ENCODE results near the gene CELF2. TPM values are rescaled to one million over a fixed set of nuclear protein-coding genes. Genes with fewer than 3 reads are reported as not detected.

The CELF2 gene
- total RNA-seq, 1 donor from 2014 or later, result 27.5 TPM

DNA sequence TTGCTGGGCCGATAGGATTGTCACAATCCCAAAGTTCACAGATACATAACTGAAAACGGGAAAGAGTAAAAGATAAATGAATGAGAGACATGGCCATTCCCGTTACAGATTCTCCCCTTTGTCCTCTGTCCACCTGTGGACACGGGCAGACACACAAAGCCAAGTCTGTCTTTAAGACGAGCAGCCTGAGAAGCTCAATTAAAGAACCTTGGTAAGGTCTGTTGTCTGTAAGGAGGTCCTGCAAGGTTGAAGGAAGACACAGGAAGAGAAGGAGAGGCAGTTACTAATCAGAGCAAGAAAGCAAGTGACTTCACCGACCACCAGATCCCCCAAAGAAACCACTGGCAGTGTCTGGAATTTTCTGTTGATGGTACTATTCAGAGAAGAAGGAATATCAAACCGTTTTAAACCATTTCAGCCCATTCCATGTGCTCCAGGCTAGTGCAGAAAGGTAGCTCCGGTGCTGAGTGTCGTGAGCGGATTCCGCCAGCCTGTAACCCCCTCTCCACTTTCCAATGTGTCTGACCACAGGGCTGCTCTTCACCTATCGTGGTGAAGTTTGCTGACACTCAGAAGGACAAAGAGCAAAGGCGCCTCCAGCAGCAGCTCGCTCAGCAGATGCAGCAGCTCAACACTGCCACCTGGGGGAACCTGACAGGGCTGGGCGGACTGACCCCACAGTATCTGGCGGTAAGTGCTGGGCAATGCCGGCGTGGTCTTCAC, 252.6 kb downstream of the CELF2 start:
- TF ChIP-seq, protein P1, sequence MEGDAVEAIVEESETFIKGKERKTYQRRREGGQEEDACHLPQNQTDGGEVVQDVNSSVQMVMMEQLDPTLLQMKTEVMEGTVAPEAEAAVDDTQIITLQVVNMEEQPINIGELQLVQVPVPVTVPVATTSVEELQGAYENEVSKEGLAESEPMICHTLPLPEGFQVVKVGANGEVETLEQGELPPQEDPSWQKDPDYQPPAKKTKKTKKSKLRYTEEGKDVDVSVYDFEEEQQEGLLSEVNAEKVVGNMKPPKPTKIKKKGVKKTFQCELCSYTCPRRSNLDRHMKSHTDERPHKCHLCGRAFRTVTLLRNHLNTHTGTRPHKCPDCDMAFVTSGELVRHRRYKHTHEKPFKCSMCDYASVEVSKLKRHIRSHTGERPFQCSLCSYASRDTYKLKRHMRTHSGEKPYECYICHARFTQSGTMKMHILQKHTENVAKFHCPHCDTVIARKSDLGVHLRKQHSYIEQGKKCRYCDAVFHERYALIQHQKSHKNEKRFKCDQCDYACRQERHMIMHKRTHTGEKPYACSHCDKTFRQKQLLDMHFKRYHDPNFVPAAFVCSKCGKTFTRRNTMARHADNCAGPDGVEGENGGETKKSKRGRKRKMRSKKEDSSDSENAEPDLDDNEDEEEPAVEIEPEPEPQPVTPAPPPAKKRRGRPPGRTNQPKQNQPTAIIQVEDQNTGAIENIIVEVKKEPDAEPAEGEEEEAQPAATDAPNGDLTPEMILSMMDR (IDR thresholded peaks at IDR 0.05; ENCODE audit: unreplicated experiment), result peak; percentile 91
- Mint-ChIP-seq H3K4me3 (ENCODE audit: unreplicated experiment) (no peak overlapping the region), H3K27me3 (ENCODE audit: unreplicated experiment) (no peaks in the 10 kb centered on the region), H3K9me3 (ENCODE audit: unreplicated experiment) (no peaks in the 10 kb centered on the region), H3K36me3 (ENCODE audit: low read depth, unreplicated experiment) (no peaks in the 10 kb centered on the region), H3K4me1 (ENCODE audit: unreplicated experiment) (peaks cover 14% of the 10 kb centered on the region), H3K27ac (ENCODE audit: unreplicated experiment) (no peak overlapping the region)
- peak; percentile 92 for DNase-seq (ENCODE audit: low spot score)

DNA sequence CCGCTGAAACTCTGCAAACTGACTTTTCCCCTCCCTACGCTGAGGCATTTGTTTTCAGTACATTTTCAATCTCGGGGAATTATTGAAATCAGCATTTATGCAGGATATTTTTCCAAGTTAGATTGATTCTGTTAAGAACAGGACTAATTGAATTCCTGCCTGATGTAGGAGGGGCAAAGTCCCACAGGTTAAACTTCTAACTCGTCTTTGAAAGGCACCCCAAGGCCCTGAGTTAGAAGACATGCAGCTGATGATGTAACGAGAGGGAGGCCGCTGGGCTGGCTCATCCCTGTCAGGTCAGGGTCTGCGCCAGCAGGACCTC, 253.1 kb downstream of the CELF2 start:
- Mint-ChIP-seq H3K4me1 (ENCODE audit: unreplicated experiment) (peaks cover 9% of the 10 kb centered on the region), H3K9me3 (ENCODE audit: unreplicated experiment) (no peaks in the 10 kb centered on the region), H3K27ac (ENCODE audit: unreplicated experiment) (no peak overlapping the region), H3K27me3 (ENCODE audit: unreplicated experiment) (no peaks in the 10 kb centered on the region), H3K36me3 (ENCODE audit: low read depth, unreplicated experiment) (no peaks in the 10 kb centered on the region), H3K4me3 (ENCODE audit: unreplicated experiment) (no peak overlapping the region)
- no peak for DNase-seq (ENCODE audit: low spot score)
- TF ChIP-seq, protein P1 (IDR thresholded peaks at IDR 0.05; ENCODE audit: unreplicated experiment), result no peak

DNA sequence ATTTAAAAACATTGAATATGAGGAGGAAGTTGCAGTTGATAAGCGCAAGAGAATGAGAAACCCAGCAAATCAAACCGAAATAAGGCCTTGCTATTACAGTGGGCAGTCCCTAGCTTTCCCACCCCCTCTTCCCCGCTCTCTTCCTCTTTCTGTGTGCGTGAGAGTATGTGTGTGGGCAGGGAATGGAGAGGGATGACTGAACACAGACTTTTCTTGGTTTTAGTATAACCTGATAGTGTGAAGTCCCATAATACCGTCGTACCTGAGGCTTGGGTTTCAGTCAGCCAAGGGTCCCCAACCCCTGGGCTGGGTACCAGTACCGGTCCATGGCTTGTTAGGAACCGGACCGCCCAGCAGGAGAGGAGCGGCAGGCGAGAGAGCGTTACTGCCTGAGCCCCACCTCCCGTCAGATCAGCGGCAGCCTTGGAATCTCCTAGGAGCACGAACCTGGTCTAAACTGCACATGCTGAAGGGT, 255.3 kb downstream of the CELF2 start:
- no peak overlapping the region for H3K27ac Mint-ChIP-seq (ENCODE audit: unreplicated experiment)
- peaks cover 4% of the 10 kb centered on the region for H3K4me1 Mint-ChIP-seq (ENCODE audit: unreplicated experiment)
- TF ChIP-seq, protein P1 (IDR thresholded peaks at IDR 0.05; ENCODE audit: unreplicated experiment), result no peak
- no peaks in the 10 kb centered on the region for H3K9me3 Mint-ChIP-seq (ENCODE audit: unreplicated experiment)
- DNase-seq (ENCODE audit: low spot score), result no peak
- H3K36me3 Mint-ChIP-seq (ENCODE audit: low read depth, unreplicated experiment), result peaks cover 4% of the 10 kb centered on the region
- no peak overlapping the region for H3K4me3 Mint-ChIP-seq (ENCODE audit: unreplicated experiment)
- H3K27me3 Mint-ChIP-seq (ENCODE audit: unreplicated experiment), result no peaks in the 10 kb centered on the region

DNA sequence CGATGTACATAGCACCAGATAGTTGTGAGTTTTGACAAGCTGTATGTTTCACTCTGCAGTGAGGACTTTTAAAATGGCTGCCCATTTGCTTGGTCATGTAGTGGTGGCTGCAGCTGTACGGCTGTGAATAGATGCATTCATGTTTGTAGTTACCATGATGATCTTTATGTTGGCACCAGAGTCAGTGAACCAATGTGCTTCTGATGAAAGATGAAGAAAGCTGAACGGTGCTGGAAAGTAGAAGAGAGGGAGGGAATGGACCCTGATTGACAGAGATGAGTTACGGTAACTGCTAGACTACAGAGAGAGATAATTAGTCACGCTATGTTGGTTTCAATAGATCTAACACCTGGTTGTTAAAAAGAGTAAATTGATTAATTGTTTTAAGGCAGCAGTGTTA, 256.8 kb downstream of the CELF2 start:
- peaks cover 4% of the 10 kb centered on the region for H3K4me1 Mint-ChIP-seq (ENCODE audit: unreplicated experiment)
- no peak overlapping the region for H3K4me3 Mint-ChIP-seq (ENCODE audit: unreplicated experiment)
- H3K27ac Mint-ChIP-seq (ENCODE audit: unreplicated experiment), result no peak overlapping the region
- DNase-seq (ENCODE audit: low spot score), result no peak
- TF ChIP-seq, protein P1 (IDR thresholded peaks at IDR 0.05; ENCODE audit: unreplicated experiment), result no peak
- no peaks in the 10 kb centered on the region for H3K9me3 Mint-ChIP-seq (ENCODE audit: unreplicated experiment)
- H3K36me3 Mint-ChIP-seq (ENCODE audit: low read depth, unreplicated experiment), result peaks cover 9% of the 10 kb centered on the region
- no peaks in the 10 kb centered on the region for H3K27me3 Mint-ChIP-seq (ENCODE audit: unreplicated experiment)

DNA sequence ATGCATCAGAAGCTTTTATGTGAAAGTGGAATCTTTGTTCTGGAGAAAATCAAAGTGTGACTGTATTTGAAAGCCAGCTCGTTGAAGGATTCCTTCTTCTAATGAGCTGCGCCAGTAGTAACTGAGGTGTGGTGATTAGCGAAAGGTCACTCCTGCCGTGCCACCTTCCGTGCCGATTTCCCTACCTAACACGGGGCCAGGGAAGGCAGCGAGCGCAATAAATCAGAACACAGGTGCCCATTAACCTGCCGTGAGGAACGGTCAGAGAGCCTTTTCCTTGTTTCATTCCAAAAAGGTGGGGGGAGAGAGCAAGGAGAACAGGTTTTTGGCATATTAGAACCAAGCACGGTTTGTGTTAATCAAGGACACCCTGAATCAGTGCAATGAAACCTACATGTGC, 258.0 kb downstream of the CELF2 start:
- Mint-ChIP-seq H3K4me3 (ENCODE audit: unreplicated experiment) (no peak overlapping the region), H3K27ac (ENCODE audit: unreplicated experiment) (no peak overlapping the region), H3K36me3 (ENCODE audit: low read depth, unreplicated experiment) (peaks cover 12% of the 10 kb centered on the region), H3K27me3 (ENCODE audit: unreplicated experiment) (no peaks in the 10 kb centered on the region), H3K9me3 (ENCODE audit: unreplicated experiment) (no peaks in the 10 kb centered on the region), H3K4me1 (ENCODE audit: unreplicated experiment) (no peaks in the 10 kb centered on the region)
- TF ChIP-seq, protein P1 (IDR thresholded peaks at IDR 0.05; ENCODE audit: unreplicated experiment), result no peak
- DNase-seq (ENCODE audit: low spot score), result no peak
